K562 treated with DMSO at 1 percent for 12 hours (cell line): Measurements from ENCODE around the gene BOD1L1. TPM values are rescaled to one million over a fixed set of nuclear protein-coding genes. Genes with fewer than 3 reads are reported as not detected.

Source experiments
- total RNA-seq: library from RNA; unstranded; fragments of 300-600 nt; gene quantifications from 2 replicates; pipeline ENCODE4 v1.2.3, GENCODE V29; 2022; ENCODE audit not compliant: insufficient read depth

The BOD1L1 gene
- 4.2 and 18.0 TPM in 2 replicates for total RNA-seq

GRCh38 chr4:13627606-13628311, at the start of gene BOD1L1:
TSS of gene BOD1L1 (minus strand) at chr4:13627725. CDS start at chr4:13627587, 138 bp downstream.

GRCh38 chr4:13543839-13544605, 83.5 kb downstream of the BOD1L1 start, which contains the start of gene NKX3-2:
TSS of gene NKX3-2 (minus strand) at chr4:13544508. CDS start at chr4:13544414, 94 bp downstream.

Other genes starting within 250 kb of the BOD1L1 start
- gene RAB28, start 143.4 kb downstream of the BOD1L1 start, total RNA-seq = 8.8 and 20.2 TPM in 2 replicates
- 1.1 and 1.4 TPM in 2 replicates for gene NKX3-2, start 83.2 kb downstream of the BOD1L1 start, total RNA-seq